Dermis blood vessel endothelial cell (primary cell): ENCODE measurements around the gene MRPL18. TPM values are rescaled to one million over a fixed set of nuclear protein-coding genes. Genes with fewer than 3 reads are reported as not detected.

Experiments used
- DNase-seq: peaks from one replicate; pipeline ENCODE4 v3.0.0; 2010
- total RNA-seq: library from RNA; depleted of rRNA; stranded (reverse); fragments of >200 nt; gene quantifications from 2 replicates; pipeline ENCODE4 v1.2.3, GENCODE V29; 2014

MRPL18 gene
- total RNA-seq, 1 donor from 2014 or later, result 67.6 TPM

GRCh38 chr6:159844737-159845645 is 54.7 kb downstream of the MRPL18 start:
- no peak for DNase-seq

Other genes with a start within 250 kb of the MRPL18 start
- gene SOD2, start 97.2 kb upstream of the MRPL18 start, total RNA-seq, result 274 and 891 TPM in 2 replicates
- 96.4 and 131 TPM in 2 replicates for gene WTAP, start 63.0 kb upstream of the MRPL18 start, total RNA-seq
- gene ACAT2, start 28.4 kb upstream of the MRPL18 start, total RNA-seq, result 40.2 and 81.4 TPM in 2 replicates
- gene TCP1, start 865 bp upstream of the MRPL18 start, total RNA-seq, result 243 and 356 TPM in 2 replicates
- gene PNLDC1, start 9.8 kb downstream of the MRPL18 start, total RNA-seq, result 0.51 TPM in 1 of 2 replicates, not detected in the other
- gene MAS1, start 100.5 kb downstream of the MRPL18 start, total RNA-seq, result not detected in 2 replicates
- 120 and 153 TPM in 2 replicates for gene IGF2R, start 178.6 kb downstream of the MRPL18 start, total RNA-seq